Mesendoderm (in vitro differentiated cells): ENCODE measurements around the gene MATCAP1.

Experiments used
- DNase-seq: peaks from one replicate; pipeline ENCODE4 v3.0.0; 2013
- H2AK5ac ChIP-seq: 2 replicates; pipeline ENCODE4 v1.6.1; 2013; ENCODE audit warnings: low read length, inconsistent platforms
- H2BK120ac ChIP-seq: 2 replicates; pipeline ENCODE4 v1.6.1; 2013; ENCODE audit warnings: low read depth, mild to moderate bottlenecking, low read length, moderate library complexity, mixed read lengths
- H2BK15ac ChIP-seq: replicated peaks from 2 replicates; pipeline ENCODE4 v1.6.1; 2013; ENCODE audit warnings: low read depth, mild to moderate bottlenecking, moderate library complexity
- H2BK5ac ChIP-seq: 2 replicates; pipeline ENCODE4 v1.6.1; 2013; ENCODE audit warnings: low read length, inconsistent platforms
- H3K18ac ChIP-seq: 2 replicates; pipeline ENCODE4 v1.6.1; 2013; ENCODE audit warnings: mild to moderate bottlenecking, low read length, mixed read lengths
- H3K23ac ChIP-seq: one replicate; pipeline ENCODE4 v1.6.1; 2013; ENCODE audit warnings: low read length
- H3K27ac ChIP-seq: 2 replicates; pipeline ENCODE4 v1.5.1; 2013; ENCODE audit warnings: low read depth, mild to moderate bottlenecking, inconsistent platforms, low read length, moderate library complexity
- H3K27me3 ChIP-seq: 2 replicates; pipeline ENCODE4 v1.6.1; 2013; ENCODE audit warnings: low read length, control low read depth, mild to moderate bottlenecking, inconsistent platforms; ENCODE audit not compliant: insufficient read depth, poor library complexity
- H3K36me3 ChIP-seq: 2 replicates; pipeline ENCODE4 v1.6.1; 2013; ENCODE audit warnings: low read length, inconsistent platforms; ENCODE audit not compliant: control insufficient read depth, insufficient read depth
- H3K4ac ChIP-seq: one replicate; pipeline ENCODE4 v1.6.1; 2013; ENCODE audit warnings: low read depth, mild to moderate bottlenecking, low read length, moderate library complexity
- H3K4me1 ChIP-seq: 2 replicates; pipeline ENCODE4 v1.6.1; 2013; ENCODE audit warnings: low read depth, low read length, inconsistent platforms; ENCODE audit not compliant: control insufficient read depth
- H3K4me2 ChIP-seq: 2 replicates; pipeline ENCODE4 v1.6.1; 2013; ENCODE audit warnings: low read length
- H3K4me3 ChIP-seq: 2 replicates; pipeline ENCODE4 v1.5.1; 2013; ENCODE audit warnings: mild to moderate bottlenecking, low read length
- H3K56ac ChIP-seq: one replicate; pipeline ENCODE4 v1.6.1; 2013; ENCODE audit warnings: low read length
- H3K79me1 ChIP-seq: 2 replicates; pipeline ENCODE4 v1.6.1; 2013; ENCODE audit warnings: low read length, inconsistent platforms
- H3K79me2 ChIP-seq: 2 replicates; pipeline ENCODE4 v1.6.1; 2013; ENCODE audit warnings: mild to moderate bottlenecking, low read length; ENCODE audit not compliant: control insufficient read depth, insufficient read depth
- H3K9ac ChIP-seq: 2 replicates; pipeline ENCODE4 v1.6.1; 2013; ENCODE audit warnings: low read length, inconsistent platforms
- H4K5ac ChIP-seq: one replicate; pipeline ENCODE4 v1.6.1; 2013; ENCODE audit warnings: low read length
- H4K8ac ChIP-seq: one replicate; pipeline ENCODE4 v1.6.1; 2013; ENCODE audit warnings: low read depth, mild to moderate bottlenecking, control low read depth, low read length, moderate library complexity
- WGBS: extraction: QIAGEN DNeasy Blood & Tissue Kit; methylation state at CpG from one replicate; pipeline ENCODE4 v1.1.7; 2013; ENCODE audit warnings: low lambda C conversion rate, missing lambda C conversion rate; ENCODE audit not compliant: insufficient coverage; ENCODE audit errors: extremely low coverage; 5-methylcytosine and 5-hydroxymethylcytosine counted together

MATCAP1 gene

GRCh38 chr16:67199808-67200198 is 16.0 kb upstream of the MATCAP1 start:
- no peak overlapping the region for H2BK5ac ChIP-seq
- H3K4me3 ChIP-seq, result peak overlapping the region; percentile 42
- no peak overlapping the region for H2BK15ac ChIP-seq
- peaks cover under 1% of the 10 kb centered on the region for H3K79me1 ChIP-seq
- H3K4me1 ChIP-seq, result no peaks in the 10 kb centered on the region
- no peaks in the 10 kb centered on the region for H3K79me2 ChIP-seq
- H2BK120ac ChIP-seq, result no peak overlapping the region
- no peak overlapping the region for H3K4ac ChIP-seq
- H3K27ac ChIP-seq, result no peak overlapping the region
- H4K5ac ChIP-seq, result no peak overlapping the region
- DNase-seq, result peak; percentile 61
- peak overlapping the region; percentile 62 for H3K9ac ChIP-seq
- H3K23ac ChIP-seq, result no peak overlapping the region
- peaks cover 23% of the 10 kb centered on the region for H3K36me3 ChIP-seq
- no peak overlapping the region for H4K8ac ChIP-seq
- no CpG with 5 or more reads among the region's 22 CpGs for WGBS
- H3K56ac ChIP-seq, result peak overlapping the region; percentile 81
- H3K18ac ChIP-seq, result no peak overlapping the region
- H3K4me2 ChIP-seq, result peak overlapping the region; percentile 53
- no peak overlapping the region for H2AK5ac ChIP-seq
- no peaks in the 10 kb centered on the region for H3K27me3 ChIP-seq

DNA sequence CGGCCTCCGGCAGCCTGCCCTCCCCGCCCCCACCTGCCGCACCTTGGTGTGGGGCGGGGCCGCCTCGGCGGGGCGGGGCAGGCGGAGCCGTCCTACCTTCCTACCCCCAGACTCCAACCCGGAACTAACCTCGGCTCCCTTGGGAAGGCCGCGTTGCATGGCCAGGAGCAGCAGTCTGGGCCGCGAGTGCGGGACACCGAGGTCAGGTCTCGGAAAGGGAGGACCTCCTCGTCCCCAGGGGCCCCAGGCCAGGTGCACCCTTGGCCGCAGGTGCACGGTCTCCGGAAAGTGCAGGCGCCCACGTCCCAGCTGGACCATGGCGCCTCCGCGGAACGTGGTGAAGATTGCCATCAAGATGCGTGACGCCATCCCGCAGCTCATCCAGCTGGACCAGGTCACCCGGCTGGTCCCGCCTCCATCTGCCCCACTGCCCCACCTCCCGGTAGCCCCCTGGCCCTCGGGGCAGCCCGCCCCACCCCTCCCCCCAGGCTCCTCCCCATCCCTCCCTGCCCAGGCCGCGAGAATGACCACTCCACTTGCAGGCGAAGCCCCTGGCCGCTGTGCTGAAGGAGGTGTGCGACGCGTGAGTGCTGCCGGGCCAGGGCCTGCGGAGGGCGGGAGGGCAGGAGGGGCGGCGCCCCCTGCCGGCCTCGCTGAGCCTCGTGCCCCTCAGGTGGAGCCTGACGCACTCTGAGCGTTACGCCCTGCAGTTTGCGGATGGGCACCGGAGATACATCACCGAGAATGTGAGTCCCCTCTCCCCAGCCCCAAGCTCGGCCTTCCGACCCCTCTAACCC is 15.4 kb upstream of the MATCAP1 start, which contains the start of gene ELMO3:
TSS of gene ELMO3 (plus strand) at position 121 of the 797 bp plus-strand sequence. CDS start at position 317, 196 bp downstream.
- H3K9ac ChIP-seq, result peak within 1 kb of the TSS; percentile 72
- H3K4ac ChIP-seq, result no peak within 1 kb of the TSS
- H3K27me3 ChIP-seq, result no peaks in the 10 kb centered on the region
- H3K23ac ChIP-seq, result no peak within 1 kb of the TSS
- H3K27ac ChIP-seq, result no peak within 1 kb of the TSS
- H4K5ac ChIP-seq, result no peak within 1 kb of the TSS
- no peaks in the 10 kb centered on the region for H3K4me1 ChIP-seq
- WGBS, result no CpG with 5 or more reads among the region's 61 CpGs
- H2BK15ac ChIP-seq, result no peak within 1 kb of the TSS
- H3K4me2 ChIP-seq, result peak within 1 kb of the TSS; percentile 76
- peaks cover 27% of the 10 kb centered on the region for H3K36me3 ChIP-seq
- H3K18ac ChIP-seq, result no peak within 1 kb of the TSS
- H3K56ac ChIP-seq, result peak within 1 kb of the TSS; percentile 81
- H3K79me1 ChIP-seq, result peaks cover 4% of the 10 kb centered on the region
- H3K79me2 ChIP-seq, result peaks cover 3% of the 10 kb centered on the region
- no peak within 1 kb of the TSS for H2BK5ac ChIP-seq
- peak; percentile 90 for DNase-seq
- no peak within 1 kb of the TSS for H2AK5ac ChIP-seq
- no peak within 1 kb of the TSS for H2BK120ac ChIP-seq
- no peak within 1 kb of the TSS for H4K8ac ChIP-seq
- peak within 1 kb of the TSS; percentile 47 for H3K4me3 ChIP-seq

DNA sequence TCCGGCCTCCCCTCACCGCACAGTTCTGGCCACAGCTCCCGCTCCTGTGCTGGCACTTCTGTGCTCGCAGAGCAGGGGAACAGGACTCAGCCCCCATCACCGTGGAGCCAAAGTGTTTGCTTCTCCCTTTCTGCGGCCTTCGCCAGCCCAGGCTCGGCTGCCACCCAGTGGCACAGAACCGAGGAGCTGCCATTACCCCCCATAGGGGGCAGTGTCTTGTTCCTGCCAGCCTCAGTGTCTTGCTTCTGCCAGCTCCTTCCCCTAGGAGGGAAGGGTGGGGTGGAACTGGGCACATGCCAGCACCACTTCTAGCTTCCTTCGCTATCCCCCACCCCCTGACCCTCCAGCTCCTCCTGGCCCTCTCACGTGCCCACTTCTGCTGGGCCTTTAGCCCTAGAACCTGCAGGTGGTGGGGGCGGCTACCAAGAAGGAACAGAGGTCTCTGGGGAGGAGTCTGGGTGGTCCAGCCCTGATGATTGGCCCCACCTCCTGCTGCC is 14.5 kb upstream of the MATCAP1 start:
- Histone ChIP-seq H3K27ac (no peak overlapping the region), H3K4ac (no peak overlapping the region), H3K4me2 (no peak overlapping the region), H4K5ac (no peak overlapping the region), H3K56ac (no peak overlapping the region), H2BK15ac (no peak overlapping the region), H2BK120ac (no peak overlapping the region), H3K4me1 (peaks cover under 1% of the 10 kb centered on the region), H3K27me3 (no peaks in the 10 kb centered on the region), H2AK5ac (no peak overlapping the region), H3K9ac (no peak overlapping the region), H3K23ac (no peak overlapping the region), H4K8ac (no peak overlapping the region), H3K79me1 (peaks cover 11% of the 10 kb centered on the region), H3K36me3 (peaks cover 27% of the 10 kb centered on the region), H3K79me2 (peaks cover 12% of the 10 kb centered on the region), H3K18ac (no peak overlapping the region), H3K4me3 (no peak overlapping the region), H2BK5ac (no peak overlapping the region)
- no CpG with 5 or more reads among the region's 12 CpGs for WGBS
- peak; percentile 63 for DNase-seq

- no peaks in the 10 kb centered on the region for H3K27me3 ChIP-seq
- no peak overlapping the region for H4K5ac ChIP-seq
- peaks cover 18% of the 10 kb centered on the region for H3K79me2 ChIP-seq
- H3K4me2 ChIP-seq, result no peak overlapping the region
- peaks cover 27% of the 10 kb centered on the region for H3K36me3 ChIP-seq
- no peak overlapping the region for H3K56ac ChIP-seq
- WGBS, result no CpG with 5 or more reads among the region's 6 CpGs
- H2AK5ac ChIP-seq, result no peak overlapping the region
- no peak overlapping the region for H2BK15ac ChIP-seq
- no peak overlapping the region for H2BK120ac ChIP-seq
- H3K23ac ChIP-seq, result no peak overlapping the region
- H3K4ac ChIP-seq, result no peak overlapping the region
- no peak overlapping the region for H2BK5ac ChIP-seq
- DNase-seq, result no peak
- H3K79me1 ChIP-seq, result peaks cover 16% of the 10 kb centered on the region
- no peak overlapping the region for H3K9ac ChIP-seq
- H3K27ac ChIP-seq, result no peak overlapping the region
- peaks cover 3% of the 10 kb centered on the region for H3K4me1 ChIP-seq
- H3K18ac ChIP-seq, result no peak overlapping the region
- no peak overlapping the region for H3K4me3 ChIP-seq
- no peak overlapping the region for H4K8ac ChIP-seq
These were observed 13.9 kb upstream of the MATCAP1 start for GRCh38 chr16:67197704-67198103.

DNA sequence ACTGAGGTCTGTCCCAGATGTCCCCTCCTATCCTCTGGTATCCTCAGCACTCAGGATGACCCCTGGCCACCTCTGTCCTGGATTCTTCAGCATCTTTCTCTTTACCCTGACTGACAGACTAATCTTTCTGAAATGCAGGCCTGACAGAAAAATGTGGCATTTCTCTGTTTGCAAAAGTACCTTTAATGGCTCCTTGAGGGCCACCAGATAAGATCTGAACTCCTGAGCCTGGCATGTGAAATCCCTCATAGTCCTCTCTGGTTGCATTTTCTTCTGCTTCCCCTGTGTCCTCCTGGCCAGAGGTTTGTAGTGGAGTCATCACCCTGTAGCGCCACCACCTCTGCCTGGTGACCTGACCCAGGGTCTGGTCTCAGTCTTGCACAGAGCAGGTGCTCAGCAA is 13.1 kb upstream of the MATCAP1 start:
- H3K4me3 ChIP-seq, result no peak overlapping the region
- no peak overlapping the region for H3K4me2 ChIP-seq
- no peak overlapping the region for H2AK5ac ChIP-seq
- H3K4ac ChIP-seq, result no peak overlapping the region
- no peaks in the 10 kb centered on the region for H3K27me3 ChIP-seq
- no peak overlapping the region for H3K27ac ChIP-seq
- no peak overlapping the region for H3K9ac ChIP-seq
- no peak overlapping the region for H3K23ac ChIP-seq
- peaks cover 27% of the 10 kb centered on the region for H3K36me3 ChIP-seq
- no peak overlapping the region for H2BK15ac ChIP-seq
- no peak overlapping the region for H2BK5ac ChIP-seq
- no peak overlapping the region for H3K56ac ChIP-seq
- peaks cover 3% of the 10 kb centered on the region for H3K4me1 ChIP-seq
- DNase-seq, result no peak
- no peak overlapping the region for H4K5ac ChIP-seq
- H2BK120ac ChIP-seq, result no peak overlapping the region
- H4K8ac ChIP-seq, result no peak overlapping the region
- H3K79me2 ChIP-seq, result peaks cover 24% of the 10 kb centered on the region
- peaks cover 16% of the 10 kb centered on the region for H3K79me1 ChIP-seq
- no peak overlapping the region for H3K18ac ChIP-seq
- no CpG with 5 or more reads among the region's 1 CpG for WGBS
